ENCODE data around the gene RNF4.
"Not testable (repeated sequence)": the region's sequence is repeated elsewhere in the genome, so short reads cannot be mapped to it uniquely, and the experiment has no call there.

The RNF4 gene

DNA sequence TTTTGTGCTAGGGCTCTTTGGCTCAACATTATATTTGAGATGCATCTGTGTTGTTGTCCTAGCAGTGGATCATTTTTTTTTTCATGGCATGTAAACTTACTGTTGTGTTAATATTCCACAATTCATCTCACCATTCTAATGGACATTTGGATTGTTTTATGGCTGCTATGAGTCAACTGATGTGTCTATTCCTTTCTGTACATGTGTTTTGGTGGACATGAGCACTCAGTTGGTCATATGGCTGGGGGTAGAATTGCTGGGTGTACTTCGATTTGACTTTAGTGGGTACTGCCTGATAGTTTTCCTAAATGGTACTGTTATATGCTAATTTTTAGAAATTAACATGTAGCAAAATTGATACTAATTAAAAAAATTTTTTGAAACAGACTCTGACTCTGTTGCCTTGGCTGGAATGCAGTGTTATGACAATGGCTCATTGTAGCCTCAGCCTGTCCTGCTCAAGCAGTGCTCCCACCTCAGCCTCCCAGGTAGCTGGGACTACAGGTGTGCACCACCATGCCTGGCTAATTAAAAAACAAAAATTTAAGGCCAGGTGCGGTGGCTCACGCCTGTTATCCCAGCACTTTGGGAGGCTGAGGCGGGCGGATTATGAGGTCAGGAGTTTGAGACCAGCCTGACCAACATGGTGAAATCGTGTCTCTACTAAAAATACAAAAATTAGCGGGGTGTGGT is 76.6 kb downstream of the RNF4 start:
- no peak for DNase-seq (ENCODE audit: low read depth in 1 of 2, low spot score in 1 of 2)
- TF ChIP-seq JUND (IDR thresholded peaks at IDR 0.05; ENCODE audit: low read depth) = no peak
- in situ Hi-C loops (cut with HindIII; ENCODE audit: low pct_unique_long_range_greater_than_20kb, low sequenced_read_pairs) = no loop called here

DNA sequence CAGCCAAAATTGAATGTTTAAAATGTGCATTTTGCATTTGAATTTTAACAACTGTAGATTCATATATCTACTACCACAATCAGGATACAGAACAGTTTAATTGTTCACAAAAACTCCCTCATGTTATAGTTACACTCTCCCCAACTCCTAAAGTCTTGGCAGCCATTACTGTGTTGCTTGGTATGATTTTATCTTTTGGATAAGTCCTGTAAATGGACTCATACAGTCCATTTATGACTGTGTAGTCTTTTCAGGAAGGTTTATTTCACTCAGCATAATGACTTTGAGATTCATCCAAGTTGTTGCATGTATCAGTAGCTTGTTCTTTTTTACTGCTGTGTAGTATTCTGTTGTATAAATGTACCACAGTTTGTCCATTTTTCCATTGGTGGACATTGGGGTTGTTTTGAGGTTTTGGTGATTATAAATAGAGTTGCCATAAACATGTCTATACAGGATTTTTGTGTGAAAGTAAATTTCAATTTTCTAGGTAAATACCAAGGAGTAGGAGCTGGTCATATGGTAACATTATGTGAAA is 77.4 kb downstream of the RNF4 start:
- DNase-seq (ENCODE audit: low read depth in 1 of 2, low spot score in 1 of 2) = no peak
- in situ Hi-C loops (cut with HindIII; ENCODE audit: low pct_unique_long_range_greater_than_20kb, low sequenced_read_pairs) = no loop called here
- no peak for TF ChIP-seq JUND (IDR thresholded peaks at IDR 0.05; ENCODE audit: low read depth)

DNA sequence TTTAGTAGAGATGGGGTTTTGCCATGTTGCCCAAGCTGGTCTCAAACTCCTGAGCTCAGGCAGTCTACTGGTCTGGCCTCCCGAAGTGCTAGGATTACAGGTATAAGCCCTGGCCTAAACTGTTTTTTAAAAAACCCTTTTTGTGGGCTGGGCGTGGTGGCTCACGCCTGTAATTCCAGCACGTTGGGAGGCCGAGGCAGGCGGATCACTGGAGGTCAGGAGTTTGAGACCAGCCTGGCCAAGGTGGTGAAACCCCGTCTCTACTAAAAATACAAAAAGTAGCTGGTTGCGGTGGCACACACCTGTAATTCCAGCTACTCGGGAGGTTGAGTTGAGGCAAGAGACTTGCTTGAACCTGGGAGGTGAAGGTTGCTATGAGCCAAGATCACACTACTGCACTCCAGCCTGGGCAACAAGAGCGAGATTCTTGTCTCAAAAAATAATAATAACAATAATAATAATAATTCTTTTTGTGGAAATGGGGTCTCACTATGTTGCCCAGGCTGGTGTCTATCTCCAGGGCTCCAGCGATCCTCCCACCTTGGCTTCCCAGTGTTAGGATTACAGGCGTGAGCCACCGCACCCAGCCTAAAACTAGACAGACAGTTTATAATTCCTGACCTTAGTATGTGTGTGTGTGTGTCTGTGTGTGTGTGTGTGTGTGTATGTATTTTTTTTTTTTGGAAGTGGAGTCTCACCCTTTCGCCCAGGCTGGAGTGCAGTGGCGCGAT is 78.2 kb downstream of the RNF4 start:
- DNase-seq (ENCODE audit: low read depth in 1 of 2, low spot score in 1 of 2); in situ Hi-C loops (cut with HindIII; ENCODE audit: low pct_unique_long_range_greater_than_20kb, low sequenced_read_pairs): not testable (repeated sequence)

DNA sequence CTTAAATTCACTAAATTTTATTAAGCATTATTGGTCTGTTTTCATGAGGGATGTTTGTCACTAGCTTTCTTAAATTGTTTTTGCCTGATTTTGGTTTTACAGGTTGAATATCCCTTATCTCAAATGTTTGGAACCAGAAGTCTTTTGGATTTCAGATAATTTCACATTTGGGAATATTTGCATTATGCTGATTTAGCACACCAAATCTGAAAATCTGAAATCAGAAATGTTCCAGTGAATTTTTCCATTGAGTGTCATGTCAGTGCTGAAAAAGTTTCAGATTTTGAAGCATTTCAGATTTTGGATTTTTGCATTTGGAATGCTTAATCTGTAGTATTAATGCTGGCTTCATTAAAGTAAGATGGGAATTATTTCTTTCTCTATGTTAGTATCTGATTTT is 82.2 kb downstream of the RNF4 start:
- no peak for TF ChIP-seq JUND (IDR thresholded peaks at IDR 0.05; ENCODE audit: low read depth)
- in situ Hi-C loops (cut with HindIII; ENCODE audit: low pct_unique_long_range_greater_than_20kb, low sequenced_read_pairs) = no loop called here
- no peak for DNase-seq (ENCODE audit: low read depth in 1 of 2, low spot score in 1 of 2)

DNA sequence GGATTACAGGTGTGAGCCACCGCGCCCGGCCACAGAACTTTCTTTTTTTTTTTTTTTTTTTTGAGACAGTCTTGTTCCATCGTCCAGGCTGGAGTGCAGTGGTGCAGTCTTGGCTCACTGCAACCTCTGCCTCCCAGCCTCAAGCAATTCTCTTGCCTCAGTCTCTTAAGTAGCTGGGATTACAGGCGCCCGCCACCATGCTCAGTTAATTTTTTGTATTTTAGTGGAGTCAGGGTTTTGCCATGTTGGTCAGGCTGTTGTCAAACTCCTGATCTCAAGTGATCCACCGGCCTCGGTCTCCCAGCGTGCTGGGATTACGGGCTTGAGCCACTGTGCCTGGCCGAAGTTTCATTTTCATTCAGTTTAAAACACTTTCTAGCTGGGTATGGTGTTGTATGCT is 83.9 kb downstream of the RNF4 start:
- TF ChIP-seq JUND (IDR thresholded peaks at IDR 0.05; ENCODE audit: low read depth) = no peak
- in situ Hi-C loops (cut with HindIII; ENCODE audit: low pct_unique_long_range_greater_than_20kb, low sequenced_read_pairs) = no loop called here
- no peak for DNase-seq (ENCODE audit: low read depth in 1 of 2, low spot score in 1 of 2)

DNA sequence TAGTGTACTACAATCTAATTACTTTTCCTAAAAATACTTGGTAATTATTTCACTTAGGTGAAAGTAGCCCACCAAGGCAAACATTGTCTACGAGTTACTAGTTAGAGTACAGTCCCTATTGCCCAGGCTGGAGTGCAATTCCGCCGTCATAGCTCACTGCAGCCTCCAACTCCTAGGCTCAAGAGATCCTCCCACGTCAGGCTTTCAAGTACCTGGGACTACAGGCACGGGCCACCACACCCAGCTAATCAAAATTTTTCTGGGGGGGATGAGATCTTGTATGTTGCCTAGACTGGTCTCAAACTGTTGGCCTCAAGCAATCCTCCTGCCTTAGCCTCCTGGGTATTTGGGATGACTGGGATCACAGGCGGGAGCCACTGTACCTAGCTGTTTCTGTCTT is 89.4 kb downstream of the RNF4 start:
- no peak for TF ChIP-seq JUND (IDR thresholded peaks at IDR 0.05; ENCODE audit: low read depth)
- no peak for DNase-seq (ENCODE audit: low read depth in 1 of 2, low spot score in 1 of 2)
- in situ Hi-C loops (cut with HindIII; ENCODE audit: low pct_unique_long_range_greater_than_20kb, low sequenced_read_pairs) = no loop called here

DNA sequence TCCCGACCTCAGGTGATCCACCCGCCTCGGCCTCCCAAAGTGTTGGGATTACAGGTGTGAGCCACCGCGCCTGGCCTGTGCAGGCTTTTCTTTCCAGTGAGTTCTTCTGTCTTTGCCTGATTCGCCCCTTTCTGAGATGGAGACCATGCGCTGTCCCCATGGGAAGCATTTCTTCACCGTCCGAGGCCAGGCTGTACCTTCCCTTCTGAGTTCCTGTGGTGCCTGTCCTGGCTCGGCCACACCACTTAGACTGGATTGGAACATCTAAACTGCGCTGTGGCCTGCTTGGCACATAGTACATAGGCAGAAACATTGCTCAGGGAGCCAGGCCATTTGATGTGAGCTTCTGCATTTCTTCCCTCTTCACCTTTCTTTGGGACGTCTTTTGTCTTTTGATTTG is 91.3 kb downstream of the RNF4 start:
- no peak for DNase-seq (ENCODE audit: low read depth in 1 of 2, low spot score in 1 of 2)
- in situ Hi-C loops (cut with HindIII; ENCODE audit: low pct_unique_long_range_greater_than_20kb, low sequenced_read_pairs) = no loop called here
- TF ChIP-seq JUND (IDR thresholded peaks at IDR 0.05; ENCODE audit: low read depth) = no peak

Data from T47D (cell line).